Heart right ventricle (tissue), 16 donors: ENCODE measurements around the gene TSPAN5. TPM values are rescaled to one million over a fixed set of nuclear protein-coding genes. Genes with fewer than 3 reads are reported as not detected.

Source experiments
- ATAC-seq, 8 donors: fragments of 200-7000 bp; cut with Tn5 transposase; one replicate each; pipeline ENCODE4 v1.9.1; 2020; ENCODE audit warnings: mild to moderate bottlenecking in 8 of 8, moderate library complexity in 8 of 8, moderate number of reproducible peaks in 1 of 8
- DNase-seq, 2 donors: peaks; one replicate each; pipeline ENCODE4 v3.0.0-alpha.2; 2020
- H3K27ac ChIP-seq, 10 donors: fragments of 200-600 bp; sonication (generic) in 2 of 10; one replicate each; pipeline versions ENCODE4 v1.5.0 to v1.8.0; 2020 to 2022; ENCODE audit warnings: mild to moderate bottlenecking in 3 of 10
- H3K27me3 ChIP-seq, 7 donors: fragments of 200-600 bp; one replicate each; pipeline ENCODE4 v1.8.0; 2021 to 2022; ENCODE audit warnings: mild to moderate bottlenecking in 2 of 7
- H3K36me3 ChIP-seq, 9 donors: fragments of 200-600 bp; sonication (generic) in 1 of 9; one replicate each; pipeline versions ENCODE4 v1.5.0 to v1.8.0; 2020 to 2022; ENCODE audit warnings: mild to moderate bottlenecking in 2 of 9
- H3K4me1 ChIP-seq, 9 donors: fragments of 200-600 bp; sonication (generic) in 1 of 9; one replicate each; pipeline versions ENCODE4 v1.5.0 to v1.8.0; 2020 to 2022; ENCODE audit warnings: mild to moderate bottlenecking in 4 of 9
- H3K4me3 ChIP-seq, 10 donors: fragments of 200-600 bp; sonication (generic) in 2 of 10; one replicate each; pipeline versions ENCODE4 v1.5.0 to v1.8.0; 2020 to 2022; ENCODE audit warnings: mild to moderate bottlenecking in 7 of 10, moderate library complexity in 2 of 10
- H3K9me3 ChIP-seq, 11 donors: fragments of 200-600 bp in 10 of 11; sonication (generic) in 2 of 11; one replicate each; pipeline versions ENCODE4 v1.5.0 to v1.8.0; 2013 to 2022; ENCODE audit warnings: mild to moderate bottlenecking in 2 of 11, control low read depth in 1 of 11, moderate library complexity in 1 of 11
- CTCF ChIP-seq, 9 donors: fragments of 200-600 bp; sonication (generic) in 2 of 9; IDR thresholded peaks; one replicate each; pipeline versions ENCODE4 v1.5.0 to v1.8.0; 2021 to 2022; ENCODE audit warnings: antibody characterized with exemption in 9 of 9, mild to moderate bottlenecking in 5 of 9, moderate library complexity in 1 of 9
- WGBS, 2 donors: extraction: QIAGEN DNeasy Blood & Tissue Kit; methylation state at CpG; one replicate each; pipeline ENCODE4 v1.1.7; 2013; ENCODE audit warnings: inconsistent platforms in 1 of 2; 5-methylcytosine and 5-hydroxymethylcytosine counted together
- intact Hi-C, 10 donors: fragments of 100-400 bp; cut with DNase I; formaldehyde crosslinking; loops; one replicate each; pipeline versions ENCODE4 v1.11.1 to v1.14.2; 2022
- polyA plus RNA-seq, 2 donors: library from polyadenylated mRNA; stranded (reverse); fragments of 200-250 nt; gene quantifications; one replicate each; pipeline ENCODE4 v1.2.3, GENCODE V29; 2013
- total RNA-seq, 10 donors: library from RNA; stranded (reverse); fragmentation: NEBNext Ultra II Directional in 3 of 10; extraction: Animal tissue kit (Norgen Biotek cat#: 25700) in 3 of 10; gene quantifications; one replicate each; pipeline versions ENCODE4 v1.2.1 to v1.2.4, GENCODE V29; 2021 to 2023
- donor health status: Arrhythmogenic right ventricular cardiomyopathy.
- donor health status: ischemic (EF 13 %, LVEDD 7.1; RV severe dilation, severe dysfunction).
- donor health status: healthy with polysubstance abuse.
- donor health status: DM: no; HTN: yes; CAD: no.
- donor health status: DM: no; HTN: no; CAD: no.
- donor health status: ischemic (EF 25% LVEDD 6.9; RV normal size, moderate dysfunction).
- donor health status: ischemic (EF 25% LVEDD 5.7; RV mildly dilated, moderate dysfunction).
- donor health status: healthy.
- donor health status: DM: yes; HTN: yes; CAD: no.
- donor health status: Ischemic cardiomyopathy.
- donor health status: ischemic (EF 35%, LVEDD 5.7; RV mildly dilated, moderate dysfunction).
- donor health status: nonischemic (EF 11% LVEDD 7.7; RV severe dilation, severe dysfunction).
- donor health status: DM: yes; HTN: yes; CAD: no.
- donor health status: PGD.
- donor health status: ischemic (EF 29% LVEDD 5.4; RV normal size, mild dysfunction).
- donor health status: nonischemic (EF 23%, LVEDD 6.1; RV moderate dilation, normal function).

Gene TSPAN5
- total and polyA plus RNA-seq, 12 donors = 0.85 to 6.7 (median 3.8) TPM

GRCh38 chr4:98444371-98444770 lies 214.0 kb downstream of the TSPAN5 start:
- ATAC-seq = no peak
- TF ChIP-seq CTCF (IDR thresholded peaks at IDR 0.05) = no peak

GRCh38 chr4:98434816-98435215 lies 223.6 kb downstream of the TSPAN5 start:
- H3K9me3 ChIP-seq = no peaks in the 10 kb centered on the region
- peaks cover 0 to 64% (median 10%) of the 10 kb centered on the region in 9 donors for H3K36me3 ChIP-seq
- no peak for ATAC-seq
- TF ChIP-seq CTCF (IDR thresholded peaks at IDR 0.05) = no peak
- no peak overlapping the region for H3K27ac ChIP-seq
- H3K4me1 ChIP-seq = no peaks in the 10 kb centered on the region
- DNase-seq = no peak
- intact Hi-C loops = no loop called here
- H3K27me3 ChIP-seq = no peaks in the 10 kb centered on the region
- 94 to 97% methylated on average over 6 of the region's 6 CpGs for WGBS, 2 donors
- no peak overlapping the region for H3K4me3 ChIP-seq

More at GRCh38 chr4:98444371-98444770, 214.0 kb downstream of the TSPAN5 start:
- intact Hi-C loops = no loop called here
- Histone ChIP-seq H3K4me1 (peaks cover 0 to 38% (median 0%) of the 10 kb centered on the region in 9 donors), H3K4me3 (no peak overlapping the region), H3K27ac (no peak overlapping the region), H3K27me3 (no peaks in the 10 kb centered on the region), H3K36me3 (peaks cover 0 to 46% (median 16%) of the 10 kb centered on the region in 9 donors), H3K9me3 (no peaks in the 10 kb centered on the region)
- DNase-seq = no peak

GRCh38 chr4:98433691-98434090 lies 224.7 kb downstream of the TSPAN5 start:
- peaks cover 0 to 56% (median 10%) of the 10 kb centered on the region in 9 donors for H3K36me3 ChIP-seq
- H3K27ac ChIP-seq = no peak overlapping the region
- WGBS, 2 donors = 92 to 95% methylated on average over 1 of the region's 1 CpG
- H3K4me1 ChIP-seq = no peaks in the 10 kb centered on the region
- H3K27me3 ChIP-seq = no peaks in the 10 kb centered on the region
- ATAC-seq (no peak), DNase-seq (no peak)
- no peak overlapping the region for H3K4me3 ChIP-seq
- intact Hi-C loops = no loop called here
- TF ChIP-seq CTCF (IDR thresholded peaks at IDR 0.05) = no peak
- no peaks in the 10 kb centered on the region for H3K9me3 ChIP-seq

- no peak overlapping the region for H3K4me3 ChIP-seq
- DNase-seq (no peak), ATAC-seq (no peak)
- 95% methylated on average over 4 of the region's 4 CpGs for WGBS, 2 donors
- H3K4me1 ChIP-seq = no peaks in the 10 kb centered on the region
- no peaks in the 10 kb centered on the region for H3K9me3 ChIP-seq
- H3K36me3 ChIP-seq = peaks cover 0 to 28% (median 10%) of the 10 kb centered on the region in 9 donors
- no peak overlapping the region for H3K27ac ChIP-seq
- H3K27me3 ChIP-seq = no peaks in the 10 kb centered on the region
- TF ChIP-seq CTCF (IDR thresholded peaks at IDR 0.05) = no peak
- intact Hi-C loops = no loop called here
Measured at GRCh38 chr4:98430708-98431403, 227.6 kb downstream of the TSPAN5 start.
